T-helper 17 cell (primary cell): ENCODE data around the gene DDX60. TPM values are rescaled to one million over a fixed set of nuclear protein-coding genes. Genes with fewer than 3 reads are reported as not detected.
"Not testable (repeated sequence)": the region's sequence is repeated elsewhere in the genome, so short reads cannot be mapped to it uniquely, and the experiment has no call there.

Experiments
- ATAC-seq: fragments of 150-1000 bp; cut with Tn5 transposase; 2 replicates; pipeline ENCODE4 v1.10.0; 2021; ENCODE audit warnings: mild to moderate bottlenecking, moderate library complexity
- DNase-seq, 3 donors: peaks; one replicate each; pipeline versions ENCODE4 v3.0.0 to v3.0.0-alpha.2; 2020 to 2021
- H3K9me3 ChIP-seq: one replicate; pipeline ENCODE4 v1.7.0; 2013; ENCODE audit warnings: low read length, mild to moderate bottlenecking; ENCODE audit not compliant: control insufficient read depth, poor library complexity, severe bottlenecking
- H3K27ac Mint-ChIP-seq: one replicate; pipeline ENCODE4 v1.8.0; 2022; ENCODE audit warnings: mild to moderate bottlenecking, moderate library complexity, mixed read lengths
- H3K27me3 Mint-ChIP-seq: one replicate; pipeline ENCODE4 v1.8.0; 2022; ENCODE audit warnings: mixed read lengths
- H3K36me3 Mint-ChIP-seq: one replicate; pipeline ENCODE4 v1.8.0; 2022; ENCODE audit warnings: low read depth, mixed read lengths
- H3K4me1 Mint-ChIP-seq: one replicate; pipeline ENCODE4 v1.8.0; 2022; ENCODE audit warnings: mild to moderate bottlenecking, mixed read lengths
- H3K4me3 Mint-ChIP-seq: one replicate; pipeline ENCODE4 v1.8.0; 2022; ENCODE audit warnings: mild to moderate bottlenecking, moderate library complexity, mixed read lengths
- total RNA-seq, 4 donors: library from RNA in 2 of 4; stranded (reverse) in 2 of 4; gene quantifications; one replicate each; pipeline ENCODE4 v1.2.3 and lab custom pipeline; 2022 to 2026

DDX60 gene
- total RNA-seq, 2 donors from 2014 or later: 13.9 to 14.5 TPM

- no peak overlapping the region for H3K27ac Mint-ChIP-seq
- H3K27me3 Mint-ChIP-seq: no peaks in the 10 kb centered on the region
- H3K4me3 Mint-ChIP-seq: no peak overlapping the region
- H3K4me1 Mint-ChIP-seq: no peaks in the 10 kb centered on the region
- no peak for ATAC-seq
- peaks cover 20% of the 10 kb centered on the region for H3K36me3 Mint-ChIP-seq
- H3K9me3 ChIP-seq: peaks cover 3% of the 10 kb centered on the region
- DNase-seq: no peak
Observed at GRCh38 chr4:168220893-168221292, 97.7 kb downstream of the DDX60 start.

GRCh38 chr4:168218645-168219044, 99.9 kb downstream of the DDX60 start:
- no peak overlapping the region for H3K27ac Mint-ChIP-seq
- peaks cover 22% of the 10 kb centered on the region for H3K36me3 Mint-ChIP-seq
- ATAC-seq (no peak), DNase-seq (no peak)
- H3K4me3 Mint-ChIP-seq: no peak overlapping the region
- H3K9me3 ChIP-seq: peaks cover 3% of the 10 kb centered on the region
- no peaks in the 10 kb centered on the region for H3K4me1 Mint-ChIP-seq
- no peaks in the 10 kb centered on the region for H3K27me3 Mint-ChIP-seq

GRCh38 chr4:168213511-168213910, 105.0 kb downstream of the DDX60 start:
- DNase-seq, H3K4me1 Mint-ChIP-seq, H3K27me3 Mint-ChIP-seq, H3K4me3 Mint-ChIP-seq, ATAC-seq, H3K27ac Mint-ChIP-seq, H3K9me3 ChIP-seq: not testable (repeated sequence)
- peaks cover 13% of the 10 kb centered on the region for H3K36me3 Mint-ChIP-seq

- DNase-seq (no peak), ATAC-seq (no peak)
- Mint-ChIP-seq H3K27me3 (no peaks in the 10 kb centered on the region), H3K4me1 (no peaks in the 10 kb centered on the region), H3K36me3 (peaks cover 9% of the 10 kb centered on the region), H3K4me3 (no peak overlapping the region), H3K27ac (no peak overlapping the region)
- H3K9me3 ChIP-seq: no peaks in the 10 kb centered on the region
Observed at GRCh38 chr4:168212656-168213055, 105.9 kb downstream of the DDX60 start.

- Mint-ChIP-seq H3K36me3 (no peaks in the 10 kb centered on the region), H3K27me3 (no peaks in the 10 kb centered on the region), H3K4me3 (no peak overlapping the region), H3K27ac (no peak overlapping the region), H3K4me1 (no peaks in the 10 kb centered on the region)
- H3K9me3 ChIP-seq: no peaks in the 10 kb centered on the region
- ATAC-seq (no peak), DNase-seq (no peak)
Observed at GRCh38 chr4:168208957-168209614, 109.5 kb downstream of the DDX60 start.

GRCh38 chr4:168203233-168203911, 115.2 kb downstream of the DDX60 start:
- H3K27ac Mint-ChIP-seq: no peak overlapping the region
- no peak overlapping the region for H3K4me3 Mint-ChIP-seq
- peaks cover 6% of the 10 kb centered on the region for H3K9me3 ChIP-seq
- H3K4me1 Mint-ChIP-seq: no peaks in the 10 kb centered on the region
- no peaks in the 10 kb centered on the region for H3K36me3 Mint-ChIP-seq
- DNase-seq (no peak), ATAC-seq (no peak)
- no peaks in the 10 kb centered on the region for H3K27me3 Mint-ChIP-seq

GRCh38 chr4:168200685-168201084, 117.9 kb downstream of the DDX60 start:
- DNase-seq (no peak), ATAC-seq (no peak)
- H3K27ac Mint-ChIP-seq: no peak overlapping the region
- peaks cover 4% of the 10 kb centered on the region for H3K4me1 Mint-ChIP-seq
- peaks cover 6% of the 10 kb centered on the region for H3K9me3 ChIP-seq
- no peak overlapping the region for H3K4me3 Mint-ChIP-seq
- H3K36me3 Mint-ChIP-seq: no peaks in the 10 kb centered on the region
- H3K27me3 Mint-ChIP-seq: no peaks in the 10 kb centered on the region

GRCh38 chr4:168199260-168199957, 119.1 kb downstream of the DDX60 start:
- ATAC-seq: no peak
- Mint-ChIP-seq H3K4me1 (peaks cover 4% of the 10 kb centered on the region), H3K27me3 (no peaks in the 10 kb centered on the region), H3K27ac (no peak overlapping the region), H3K4me3 (no peak overlapping the region), H3K36me3 (no peaks in the 10 kb centered on the region)
- H3K9me3 ChIP-seq: peaks cover 6% of the 10 kb centered on the region
- no peak for DNase-seq

GRCh38 chr4:168197926-168198325, 120.6 kb downstream of the DDX60 start:
- no peaks in the 10 kb centered on the region for H3K9me3 ChIP-seq
- no peak overlapping the region for H3K4me3 Mint-ChIP-seq
- no peak overlapping the region for H3K27ac Mint-ChIP-seq
- peaks cover 4% of the 10 kb centered on the region for H3K4me1 Mint-ChIP-seq
- ATAC-seq (no peak), DNase-seq (no peak)
- H3K27me3 Mint-ChIP-seq: no peaks in the 10 kb centered on the region
- H3K36me3 Mint-ChIP-seq: peaks cover 2% of the 10 kb centered on the region

- H3K27ac Mint-ChIP-seq: no peak overlapping the region
- peaks cover 2% of the 10 kb centered on the region for H3K36me3 Mint-ChIP-seq
- H3K4me1 Mint-ChIP-seq: no peaks in the 10 kb centered on the region
- no peaks in the 10 kb centered on the region for H3K9me3 ChIP-seq
- H3K27me3 Mint-ChIP-seq: no peaks in the 10 kb centered on the region
- no peak overlapping the region for H3K4me3 Mint-ChIP-seq
- ATAC-seq (no peak), DNase-seq (no peak)
Observed at GRCh38 chr4:168188754-168189153, 129.8 kb downstream of the DDX60 start.

GRCh38 chr4:168183717-168184571, 134.6 kb downstream of the DDX60 start:
- ATAC-seq (no peak), DNase-seq (no peak)
- no peak overlapping the region for H3K4me3 Mint-ChIP-seq
- no peaks in the 10 kb centered on the region for H3K9me3 ChIP-seq
- no peak overlapping the region for H3K27ac Mint-ChIP-seq
- no peaks in the 10 kb centered on the region for H3K36me3 Mint-ChIP-seq
- H3K27me3 Mint-ChIP-seq: no peaks in the 10 kb centered on the region
- H3K4me1 Mint-ChIP-seq: no peaks in the 10 kb centered on the region

- Mint-ChIP-seq H3K27ac (no peak overlapping the region), H3K27me3 (peaks cover 7% of the 10 kb centered on the region), H3K36me3 (no peaks in the 10 kb centered on the region), H3K4me1 (no peaks in the 10 kb centered on the region), H3K4me3 (no peak overlapping the region)
- no peak for DNase-seq
- no peaks in the 10 kb centered on the region for H3K9me3 ChIP-seq
- no peak for ATAC-seq
Observed at GRCh38 chr4:168177546-168178149, 140.9 kb downstream of the DDX60 start.

GRCh38 chr4:168174308-168174707, 144.2 kb downstream of the DDX60 start:
- no peak overlapping the region for H3K27ac Mint-ChIP-seq
- H3K36me3 Mint-ChIP-seq: no peaks in the 10 kb centered on the region
- no peaks in the 10 kb centered on the region for H3K4me1 Mint-ChIP-seq
- no peak overlapping the region for H3K4me3 Mint-ChIP-seq
- no peak for DNase-seq
- H3K27me3 Mint-ChIP-seq: peaks cover 7% of the 10 kb centered on the region
- ATAC-seq: no peak
- H3K9me3 ChIP-seq: no peaks in the 10 kb centered on the region
